A549 (cell line): ENCODE data around the gene NRIP1. TPM values are rescaled to one million over a fixed set of nuclear protein-coding genes. Genes with fewer than 3 reads are reported as not detected.

Experiments
- ATAC-seq, 2 experiments: fragments of 200-7000 bp in 1 of 2; fragments of >200 bp in 1 of 2; cut with Nextera tagmentation in 1 of 2; cut with Tn5 transposase in 1 of 2; 3 replicates each; pipeline versions ENCODE4 v1.8.0 to v1.9.1; 2018 to 2020; ENCODE audit warnings: mild to moderate bottlenecking in 1 of 2, moderate library complexity in 1 of 2
- CTCF ChIA-PET: fragments of 300-600 bp; sonication (Branson Sonifier 250); formaldehyde crosslinking; extraction: SDS; loops from one replicate; lab custom pipeline; 2021; ENCODE audit warnings: antibody characterized with exemption, inconsistent platforms; lab: Yijun Ruan, JAX
- POLR2A ChIA-PET: fragments of 350-600 bp; formaldehyde crosslinking; extraction: SDS; loops from one replicate; lab custom pipeline; 2021; ENCODE audit warnings: antibody characterized with exemption, inconsistent platforms; lab: Yijun Ruan, JAX
- DNase-seq, 2 experiments: peaks; one replicate each; pipeline versions ENCODE4 v3.0.0 to v3.0.0-alpha.2; 2011 to 2016; ENCODE audit warnings: low read depth in 1 of 2, low spot score in 1 of 2
- FAIRE-seq: peaks from 2 replicates; lab custom pipeline; 2011; peaks lifted over from hg19 to GRCh38; lab: Jason Lieb, UNC
- H3K27ac ChIP-seq, 2 experiments: fragments of >200 bp; sonication (Bioruptor Twin); formaldehyde crosslinking; 3 replicates each; pipeline ENCODE4 v1.5.1; 2016 to 2017
- H3K4me1 ChIP-seq: fragments of >200 bp; sonication (Bioruptor Twin); formaldehyde crosslinking; 3 replicates; pipeline ENCODE4 v1.6.1; 2016
- H3K4me2 ChIP-seq: fragments of >200 bp; sonication (Bioruptor Twin); formaldehyde crosslinking; 3 replicates; pipeline ENCODE4 v1.6.1; 2016
- H3K4me3 ChIP-seq: fragments of >200 bp; sonication (Bioruptor Twin); formaldehyde crosslinking; 3 replicates; pipeline ENCODE4 v1.5.1; 2016
- H3K9me3 ChIP-seq: fragments of >200 bp; sonication (Bioruptor Twin); formaldehyde crosslinking; 3 replicates; pipeline ENCODE4 v1.6.1; 2016
- CBX2 ChIP-seq: fragments of 200-600 bp; sonication (generic); IDR thresholded peaks from 2 replicates; pipeline ENCODE4 v1.6.1; 2016; ENCODE audit warnings: low read depth, mild to moderate bottlenecking, borderline replicate concordance
- FOSB ChIP-seq: fragments of 250-450 bp; sonication (Bioruptor Pico); IDR thresholded peaks from 2 replicates; pipeline ENCODE4 v1.5.0; 2020; ENCODE audit warnings: mild to moderate bottlenecking, moderate library complexity
- FOSL2 ChIP-seq, 2 experiments: fragments of 450-650 bp in 1 of 2; fragments of >200 bp in 1 of 2; sonication (Bioruptor Twin) in 1 of 2; formaldehyde crosslinking; IDR thresholded peaks; 2 replicates each; pipeline versions ENCODE4 v1.5.0 to v1.6.1; 2016 to 2020; ENCODE audit warnings: mild to moderate bottlenecking in 1 of 2, moderate library complexity in 1 of 2
- HOXB5 ChIP-seq: fragments of 250-450 bp; sonication (Bioruptor Pico); IDR thresholded peaks from 2 replicates; pipeline ENCODE4 v1.5.0; 2020; ENCODE audit warnings: mild to moderate bottlenecking, moderate library complexity
- KDM1A ChIP-seq: fragments of 200-600 bp; sonication (generic); IDR thresholded peaks from 2 replicates; pipeline ENCODE4 v1.6.1; 2016; ENCODE audit warnings: low read depth, mild to moderate bottlenecking
- MAX ChIP-seq: IDR thresholded peaks from 2 replicates; pipeline ENCODE4 v1.6.1; 2012
- MYC ChIP-seq: IDR thresholded peaks from 2 replicates; pipeline ENCODE4 v1.6.1; 2012; ENCODE audit warnings: mild to moderate bottlenecking, inconsistent platforms, low read length, improper control_type of control experiment, borderline replicate concordance
- POLR2A ChIP-seq: IDR thresholded peaks from 2 replicates; pipeline ENCODE4 v1.6.1; 2012; ENCODE audit warnings: mild to moderate bottlenecking, low read length
- POLR2AphosphoS2 ChIP-seq: conservative IDR thresholded peaks from 2 replicates; pipeline ENCODE4 v1.6.1; 2012; ENCODE audit warnings: low read length, improper control_type of control experiment, inconsistent platforms
- RCOR1 ChIP-seq: fragments of 150-350 bp; IDR thresholded peaks from 2 replicates; pipeline ENCODE4 v1.6.1; 2014; ENCODE audit warnings: antibody characterized with exemption, low read length, low read depth
- RNF2 ChIP-seq: fragments of 200-600 bp; sonication (generic); IDR thresholded peaks from 2 replicates; pipeline ENCODE4 v1.6.1; 2016; ENCODE audit warnings: low read depth, mild to moderate bottlenecking, antibody characterized with exemption, moderate library complexity, borderline replicate concordance
- SMC3 ChIP-seq: fragments of >200 bp; sonication (Bioruptor Twin); formaldehyde crosslinking; IDR thresholded peaks from 3 replicates; pipeline ENCODE4 v1.6.1; 2018; ENCODE audit warnings: inconsistent platforms
- TFCP2L1 ChIP-seq: fragments of 250-450 bp; sonication (Bioruptor Pico); IDR thresholded peaks from 2 replicates; pipeline ENCODE4 v1.5.0; 2021; ENCODE audit warnings: mild to moderate bottlenecking
- ZC3H11A ChIP-seq: fragments of 450-650 bp; IDR thresholded peaks from 2 replicates; pipeline ENCODE4 v1.6.1; 2014; ENCODE audit warnings: antibody characterized with exemption, mild to moderate bottlenecking
- ZNF302 ChIP-seq: fragments of 250-450 bp; sonication (Bioruptor Pico); IDR thresholded peaks from 2 replicates; pipeline ENCODE4 v1.9.0; 2021; ENCODE audit warnings: inconsistent platforms, mild to moderate bottlenecking, moderate library complexity
- ZSCAN20 ChIP-seq: fragments of 250-450 bp; sonication (Bioruptor Pico); IDR thresholded peaks from 2 replicates; pipeline ENCODE4 v1.8.0; 2022; ENCODE audit warnings: mild to moderate bottlenecking, moderate library complexity
- WGBS: methylation state at CpG from one replicate; pipeline ENCODE4 v1.1.6; 2017; ENCODE audit errors: missing lambda C conversion rate; 5-methylcytosine and 5-hydroxymethylcytosine counted together
- polyA plus RNA-seq, 4 experiments: library from polyadenylated mRNA; depleted of rRNA in 3 of 4; stranded (reverse); fragments of >200 nt; fragmentation: RNase III in 1 of 4; extraction: RNeasy Plus Mini Kit Qiagen cat#74134 plus additional on column Dnase treatment in 1 of 4; gene quantifications; 2 replicates in 3 of 4; 3 replicates in 1 of 4; pipeline ENCODE4 v1.2.3, GENCODE V29; 2011 to 2017
- TF ChIP-seq, protein P1 (sequence below): IDR thresholded peaks from 2 replicates; pipeline ENCODE4 v1.6.1; 2012; ENCODE audit warnings: low read depth, borderline replicate concordance
- TF ChIP-seq, protein P2 (sequence below): fragments of 250-450 bp; sonication (Bioruptor Pico); IDR thresholded peaks from 2 replicates; pipeline ENCODE4 v1.5.0; 2021; ENCODE audit warnings: mild to moderate bottlenecking, moderate library complexity, borderline replicate concordance
- TF ChIP-seq, protein P3 (sequence below): IDR thresholded peaks from 2 replicates; pipeline ENCODE4 v1.6.1; 2012

The NRIP1 gene
- polyA plus RNA-seq, 2 of the 4 experiments (the other 2 are of a cell fraction), result 18.9 to 35.5 TPM

GRCh38 chr21:15037095-15037899, 27.5 kb downstream of the NRIP1 start:
- H3K4me2 ChIP-seq, result no peak overlapping the region
- H3K9me3 ChIP-seq, result no peaks in the 10 kb centered on the region
- peaks cover 40% of the 10 kb centered on the region; the same call in 2 of the 3 replicates for H3K4me1 ChIP-seq
- FAIRE-seq (no peak), ATAC-seq (no peak), DNase-seq (no peak)
- H3K27ac ChIP-seq, result no peak overlapping the region
- no peak overlapping the region for H3K4me3 ChIP-seq
- no peak for TF ChIP-seq CBX2
- TF ChIP-seq, protein P1, sequence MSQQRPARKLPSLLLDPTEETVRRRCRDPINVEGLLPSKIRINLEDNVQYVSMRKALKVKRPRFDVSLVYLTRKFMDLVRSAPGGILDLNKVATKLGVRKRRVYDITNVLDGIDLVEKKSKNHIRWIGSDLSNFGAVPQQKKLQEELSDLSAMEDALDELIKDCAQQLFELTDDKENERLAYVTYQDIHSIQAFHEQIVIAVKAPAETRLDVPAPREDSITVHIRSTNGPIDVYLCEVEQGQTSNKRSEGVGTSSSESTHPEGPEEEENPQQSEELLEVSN, result no peak
- TF ChIP-seq, protein P2, sequence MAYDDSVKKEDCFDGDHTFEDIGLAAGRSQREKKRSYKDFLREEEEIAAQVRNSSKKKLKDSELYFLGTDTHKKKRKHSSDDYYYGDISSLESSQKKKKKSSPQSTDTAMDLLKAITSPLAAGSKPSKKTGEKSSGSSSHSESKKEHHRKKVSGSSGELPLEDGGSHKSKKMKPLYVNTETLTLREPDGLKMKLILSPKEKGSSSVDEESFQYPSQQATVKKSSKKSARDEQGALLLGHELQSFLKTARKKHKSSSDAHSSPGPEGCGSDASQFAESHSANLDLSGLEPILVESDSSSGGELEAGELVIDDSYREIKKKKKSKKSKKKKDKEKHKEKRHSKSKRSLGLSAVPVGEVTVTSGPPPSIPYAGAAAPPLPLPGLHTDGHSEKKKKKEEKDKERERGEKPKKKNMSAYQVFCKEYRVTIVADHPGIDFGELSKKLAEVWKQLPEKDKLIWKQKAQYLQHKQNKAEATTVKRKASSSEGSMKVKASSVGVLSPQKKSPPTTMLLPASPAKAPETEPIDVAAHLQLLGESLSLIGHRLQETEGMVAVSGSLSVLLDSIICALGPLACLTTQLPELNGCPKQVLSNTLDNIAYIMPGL (CRISPR knock-in tag), result no peak
- TF ChIP-seq, protein P3, sequence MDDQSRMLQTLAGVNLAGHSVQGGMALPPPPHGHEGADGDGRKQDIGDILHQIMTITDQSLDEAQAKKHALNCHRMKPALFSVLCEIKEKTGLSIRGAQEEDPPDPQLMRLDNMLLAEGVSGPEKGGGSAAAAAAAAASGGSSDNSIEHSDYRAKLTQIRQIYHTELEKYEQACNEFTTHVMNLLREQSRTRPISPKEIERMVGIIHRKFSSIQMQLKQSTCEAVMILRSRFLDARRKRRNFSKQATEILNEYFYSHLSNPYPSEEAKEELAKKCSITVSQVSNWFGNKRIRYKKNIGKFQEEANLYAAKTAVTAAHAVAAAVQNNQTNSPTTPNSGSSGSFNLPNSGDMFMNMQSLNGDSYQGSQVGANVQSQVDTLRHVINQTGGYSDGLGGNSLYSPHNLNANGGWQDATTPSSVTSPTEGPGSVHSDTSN, result no peak
- no peak for TF ChIP-seq RCOR1
- TF ChIP-seq ZSCAN20 (CRISPR knock-in tag), result no peak
- TF ChIP-seq HOXB5 (CRISPR knock-in tag), result no peak
- no peak for TF ChIP-seq SMC3
- no peak for TF ChIP-seq MAX
- TF ChIP-seq FOSL2 (IDR thresholded peaks at IDR 0.05), result no peak
- no peak for TF ChIP-seq FOSL2 (CRISPR knock-in tag; IDR thresholded peaks at IDR 0.05)
- TF ChIP-seq POLR2A, result no peak
- no peak for TF ChIP-seq ZNF302
- TF ChIP-seq FOSB, result no peak
- TF ChIP-seq TFCP2L1 (CRISPR knock-in tag), result no peak
- no peak for TF ChIP-seq ZC3H11A
- TF ChIP-seq RNF2, result no peak
- TF ChIP-seq MYC, result no peak
- TF ChIP-seq POLR2AphosphoS2, result no peak
- TF ChIP-seq KDM1A, result no peak
- ChIA-PET POLR2A (no interaction called here), CTCF (interaction anchor here (0.8 kb wide), 1 partner anchor 445 kb away, joined by 5 read pairs; no protein-coding TSS in a partner anchor)
- WGBS, result 90% methylated on average over 5 of the region's 5 CpGs

DNA sequence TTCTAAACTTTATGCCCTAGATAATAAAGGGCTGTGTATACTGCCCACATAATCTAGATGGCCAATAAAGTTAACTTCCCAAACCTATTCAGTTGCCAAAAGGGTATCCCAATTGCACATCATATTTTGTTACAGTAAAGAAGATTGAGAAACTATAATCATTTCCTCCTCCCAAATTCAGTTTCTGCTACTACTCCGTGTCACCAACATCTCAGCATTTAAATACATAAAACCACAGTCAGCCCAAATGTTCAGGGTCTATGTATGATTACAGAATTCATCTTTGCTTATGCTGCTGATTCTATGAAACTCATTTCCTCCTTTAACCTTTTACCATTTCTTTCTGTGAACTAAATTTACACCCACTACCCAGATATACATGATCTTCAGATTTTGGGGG, 28.6 kb downstream of the NRIP1 start:
- no peak for FAIRE-seq
- Histone ChIP-seq H3K4me3 (no peak overlapping the region), H3K4me2 (no peak overlapping the region), H3K4me1 (peaks cover 40% of the 10 kb centered on the region; the same call in 2 of the 3 replicates), H3K9me3 (no peaks in the 10 kb centered on the region), H3K27ac (no peak overlapping the region)
- WGBS, result 73% methylated on average over 1 of the region's 1 CpG
- ATAC-seq, result no peak
- CTCF ChIA-PET, result no interaction called here
- no peak for TF ChIP-seq ZC3H11A
- no peak for DNase-seq
- POLR2A ChIA-PET, result no interaction called here
